GM08714 (cell line): Measurements from ENCODE around the gene HSPBAP1.

Experiments
- H3K4me3 ChIP-seq: fragments of 200-500 bp; sonication (Bioruptor generic); 2 replicates; pipeline ENCODE4 v1.5.1; 2014; ENCODE audit warnings: mild to moderate bottlenecking, low read length, inconsistent platforms
- ZNF274 ChIP-seq: IDR thresholded peaks from 2 replicates; pipeline ENCODE4 v1.6.1; 2012; ENCODE audit warnings: mild to moderate bottlenecking, low read depth, low read length

HSPBAP1 gene

GRCh38 chr3:122794779-122795673, 1.4 kb upstream of the HSPBAP1 start, which contains the start of gene SLC49A4:
Gene SLC49A4, plus strand, starts transcription at chr3:122795069. Its CDS starts 124 bp downstream, at chr3:122795193.
- peak within 1 kb of the TSS; percentile 70 for H3K4me3 ChIP-seq
- no peak for TF ChIP-seq ZNF274

- no peak for TF ChIP-seq ZNF274
- peak overlapping the region; percentile 70 for H3K4me3 ChIP-seq
Observed at GRCh38 chr3:122794483-122794778, 800 bp upstream of the HSPBAP1 start.

GRCh38 chr3:122789585-122790273, 3.9 kb downstream of the HSPBAP1 start:
- no peak overlapping the region for H3K4me3 ChIP-seq
- no peak for TF ChIP-seq ZNF274

- no peak for TF ChIP-seq ZNF274
Observed at GRCh38 chr3:122787872-122788271, 5.8 kb downstream of the HSPBAP1 start.

GRCh38 chr3:122786066-122786465, 7.6 kb downstream of the HSPBAP1 start:
- H3K4me3 ChIP-seq = no peak overlapping the region
- no peak for TF ChIP-seq ZNF274

More at GRCh38 chr3:122787872-122788271, 5.8 kb downstream of the HSPBAP1 start:
- H3K4me3 ChIP-seq = no peak overlapping the region

- no peak for TF ChIP-seq ZNF274
Observed at GRCh38 chr3:122785231-122785630, 8.4 kb downstream of the HSPBAP1 start.

GRCh38 chr3:122784436-122784835, 9.2 kb downstream of the HSPBAP1 start:
- TF ChIP-seq ZNF274 = no peak
- no peak overlapping the region for H3K4me3 ChIP-seq

More at GRCh38 chr3:122785231-122785630, 8.4 kb downstream of the HSPBAP1 start:
- H3K4me3 ChIP-seq = no peak overlapping the region

- no peak for TF ChIP-seq ZNF274
- no peak overlapping the region for H3K4me3 ChIP-seq
Observed at GRCh38 chr3:122782804-122783203, 10.8 kb downstream of the HSPBAP1 start.

- no peak for TF ChIP-seq ZNF274
- H3K4me3 ChIP-seq = no peak overlapping the region
Observed at GRCh38 chr3:122777563-122777962, 16.1 kb downstream of the HSPBAP1 start.

GRCh38 chr3:122776675-122777468, 16.8 kb downstream of the HSPBAP1 start:
- H3K4me3 ChIP-seq = no peak overlapping the region
- no peak for TF ChIP-seq ZNF274

- no peak for TF ChIP-seq ZNF274
- H3K4me3 ChIP-seq = no peak overlapping the region; the same call in 1 of the 2 replicates
Observed at GRCh38 chr3:122774564-122774963, 19.1 kb downstream of the HSPBAP1 start.

- no peak for TF ChIP-seq ZNF274
- no peak overlapping the region; the same call in 1 of the 2 replicates for H3K4me3 ChIP-seq
Observed at GRCh38 chr3:122773944-122774509, 19.6 kb downstream of the HSPBAP1 start.

GRCh38 chr3:122772827-122773226, 20.8 kb downstream of the HSPBAP1 start:
- no peak overlapping the region for H3K4me3 ChIP-seq
- TF ChIP-seq ZNF274 = no peak

GRCh38 chr3:122770521-122771202, 23.0 kb downstream of the HSPBAP1 start:
- no peak overlapping the region for H3K4me3 ChIP-seq
- TF ChIP-seq ZNF274 = no peak
